Measurements from ENCODE around the gene CD96. TPM values are rescaled to one million over a fixed set of nuclear protein-coding genes. Genes with fewer than 3 reads are reported as not detected.
A peak's percentile ranks its signal among the peaks of the same experiment; 100 is the strongest.
"Not testable (repeated sequence)": the region's sequence is repeated elsewhere in the genome, so short reads cannot be mapped to it uniquely, and the experiment has no call there.

Gene CD96
- total RNA-seq, 1 experiment from 2014 or later, result not detected

DNA sequence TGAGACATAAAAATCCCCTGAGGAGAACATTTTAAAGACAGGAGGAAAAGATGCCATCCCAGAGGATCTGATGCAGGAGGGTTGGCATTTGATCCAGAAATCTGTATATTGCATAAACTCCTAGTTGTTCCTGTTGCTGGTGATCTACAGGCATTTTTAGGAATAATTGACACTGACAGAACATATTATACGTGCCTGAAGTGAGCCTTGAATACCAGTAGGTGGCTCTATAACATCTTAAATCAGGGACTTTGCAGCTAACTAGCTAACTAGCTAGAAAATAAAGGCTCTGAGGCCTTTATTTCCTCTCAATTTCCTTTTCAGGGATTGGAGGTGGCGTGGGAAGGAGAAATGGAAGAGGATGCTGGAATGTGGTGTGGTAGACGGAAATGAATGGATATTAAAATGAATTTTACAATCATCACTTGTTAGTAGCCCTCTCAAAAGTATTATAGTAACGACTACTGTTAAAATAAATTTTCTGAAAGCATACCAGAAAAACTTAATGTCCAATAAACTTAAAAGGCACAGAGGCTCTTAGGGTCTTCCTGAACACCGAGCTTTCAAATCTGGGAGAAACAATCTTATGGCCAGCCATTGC is 127.0 kb downstream of the CD96 start:
- no peak for DNase-seq (ENCODE audit: extremely low read depth, low read depth)

GRCh38 chr3:111669926-111670630 is 128.1 kb downstream of the CD96 start:
- no peak for DNase-seq (ENCODE audit: extremely low read depth, low read depth)

- DNase-seq (ENCODE audit: extremely low read depth, low read depth), result not testable (repeated sequence)
These were observed 130.5 kb downstream of the CD96 start for GRCh38 chr3:111672461-111672860.

GRCh38 chr3:111675846-111676210 is 133.8 kb downstream of the CD96 start:
- no peak for DNase-seq (ENCODE audit: extremely low read depth, low read depth)

DNA sequence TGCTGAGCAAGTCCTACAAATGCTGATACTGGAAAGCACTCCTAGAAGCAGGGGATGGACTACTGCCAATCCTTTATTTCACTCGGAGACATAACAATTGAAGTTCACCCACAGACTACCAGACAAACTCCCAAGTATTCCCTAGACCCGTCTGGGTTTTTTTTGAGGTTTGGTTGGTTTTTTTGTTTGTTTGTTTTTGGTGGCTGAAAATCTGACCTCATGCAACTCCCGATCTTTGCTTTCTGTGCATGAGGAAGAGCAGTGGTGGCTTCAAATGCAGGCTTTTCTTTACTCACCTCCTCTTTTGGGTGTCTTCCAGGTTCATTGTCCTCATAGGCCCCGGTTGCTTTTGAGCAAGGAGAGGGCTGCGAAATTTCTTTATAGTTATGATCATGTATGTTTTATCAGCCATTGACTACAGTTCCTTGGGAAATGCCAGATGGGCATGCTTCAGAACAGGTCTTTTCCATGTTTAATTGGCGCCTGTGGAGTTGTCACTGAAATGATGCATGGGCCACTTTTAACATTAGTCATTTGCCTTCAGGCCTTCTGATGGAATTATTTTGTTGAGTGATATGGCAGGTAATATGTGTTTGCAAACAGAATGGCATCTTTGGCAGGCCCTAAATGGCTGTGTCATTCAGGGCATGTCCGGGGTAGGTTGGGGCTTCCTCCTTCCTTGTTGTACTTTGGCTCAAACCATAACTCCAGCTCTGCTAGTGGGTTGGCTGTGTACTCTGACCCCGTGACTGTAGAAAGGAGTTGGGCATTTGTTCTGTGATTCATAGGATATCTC is 134.4 kb downstream of the CD96 start:
- peak; percentile 72 for DNase-seq (ENCODE audit: extremely low read depth, low read depth)

DNA sequence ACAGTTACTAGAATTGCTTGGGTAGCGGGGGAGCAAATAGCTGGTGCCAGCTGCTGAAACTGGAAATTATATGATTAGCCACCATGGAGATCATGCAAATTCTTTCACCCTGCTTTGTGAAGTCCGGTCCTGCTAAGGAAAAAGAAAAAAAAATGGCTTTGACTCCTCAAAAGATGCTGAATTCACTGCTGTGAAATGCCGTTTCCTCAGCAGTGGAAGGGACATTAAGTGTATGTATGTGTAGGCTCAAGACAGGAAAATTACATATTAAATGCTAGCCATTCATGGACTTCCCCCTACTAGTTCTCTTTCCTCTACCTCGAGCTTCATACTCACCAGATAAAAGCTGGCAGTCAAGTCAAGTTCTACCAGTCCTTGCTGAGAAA is 135.0 kb downstream of the CD96 start:
- DNase-seq (ENCODE audit: extremely low read depth, low read depth), result no peak

GRCh38 chr3:111681661-111682426 is 139.8 kb downstream of the CD96 start:
- no peak for DNase-seq (ENCODE audit: extremely low read depth, low read depth)

DNA sequence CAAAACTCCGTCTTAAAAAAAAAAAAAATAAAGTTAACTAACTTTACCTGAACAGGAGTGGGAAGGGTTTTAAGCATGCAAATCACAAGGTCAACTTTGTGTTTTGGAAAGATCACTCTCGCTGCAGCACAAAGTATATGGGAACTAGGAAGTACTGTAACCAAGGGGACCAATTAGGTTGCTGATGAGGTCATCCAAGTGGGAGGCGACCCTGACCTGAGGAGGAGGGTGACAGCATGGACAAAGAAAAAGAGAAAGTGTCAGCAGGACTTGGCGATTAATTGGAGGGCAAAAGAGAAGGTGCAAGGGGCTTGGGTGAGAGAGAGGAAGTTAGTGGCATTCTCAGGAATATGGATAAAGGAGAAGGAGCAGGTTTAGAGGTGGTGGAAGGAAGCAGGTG is 142.6 kb downstream of the CD96 start:
- DNase-seq (ENCODE audit: extremely low read depth, low read depth), result no peak

DNA sequence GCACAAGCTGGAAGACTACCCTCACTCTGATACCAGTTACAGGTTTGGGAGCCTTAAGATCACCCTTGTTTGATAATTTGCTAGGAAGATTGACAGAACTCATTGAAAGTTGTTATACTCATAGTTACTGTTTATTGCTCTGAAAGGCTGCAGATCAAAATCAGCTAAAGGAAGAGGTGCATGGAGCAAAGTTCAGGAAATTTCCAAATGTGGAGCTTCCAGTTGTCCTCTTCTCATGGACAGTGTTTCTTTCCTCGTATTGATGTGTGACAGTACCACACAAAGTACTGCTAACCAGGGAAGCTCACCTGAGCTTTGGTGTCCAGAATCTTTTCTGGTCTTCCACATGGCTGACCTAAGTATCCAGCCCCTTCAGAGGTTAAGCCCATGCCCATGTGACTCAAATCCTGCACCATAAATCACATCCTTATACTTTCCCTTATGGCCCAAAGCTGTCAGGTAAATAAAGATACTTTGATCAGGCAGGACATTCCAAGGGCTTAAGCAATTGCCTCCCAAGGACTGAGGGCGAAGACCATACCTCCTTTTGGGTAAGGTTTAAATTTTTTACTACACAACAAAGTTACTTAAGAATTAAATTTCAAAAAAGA is 146.3 kb downstream of the CD96 start:
- no peak for DNase-seq (ENCODE audit: extremely low read depth, low read depth)

- DNase-seq (ENCODE audit: extremely low read depth, low read depth), result no peak
These were observed 148.2 kb downstream of the CD96 start for GRCh38 chr3:111690242-111690641.

GRCh38 chr3:111691293-111691909 is 149.4 kb downstream of the CD96 start:
- DNase-seq (ENCODE audit: extremely low read depth, low read depth), result peak; percentile 39

GRCh38 chr3:111692593-111693552 is 150.9 kb downstream of the CD96 start:
- DNase-seq (ENCODE audit: extremely low read depth, low read depth), result no peak

DNA sequence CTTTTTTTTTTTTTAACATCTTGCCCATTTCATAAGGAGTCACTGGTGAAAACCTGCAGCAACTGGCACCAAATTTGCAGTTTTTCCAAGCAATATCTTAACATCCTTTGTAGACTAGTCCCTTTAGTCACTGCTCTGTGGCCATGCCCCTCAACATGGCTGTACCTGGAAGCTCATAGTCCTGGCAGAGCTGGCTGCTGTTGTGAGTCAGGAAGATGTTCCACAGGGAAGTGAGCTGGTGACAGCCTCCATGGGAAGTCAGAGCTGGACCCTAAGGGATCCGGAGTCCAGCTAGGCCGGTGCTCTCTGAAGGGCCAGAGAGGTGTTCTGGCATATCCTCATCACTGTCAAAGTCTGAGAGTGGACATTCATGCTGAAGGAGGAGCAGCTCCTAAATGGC is 152.5 kb downstream of the CD96 start:
- no peak for DNase-seq (ENCODE audit: extremely low read depth, low read depth)

- DNase-seq (ENCODE audit: extremely low read depth, low read depth), result no peak
These were observed 153.7 kb downstream of the CD96 start for GRCh38 chr3:111695636-111696117.

- DNase-seq (ENCODE audit: extremely low read depth, low read depth), result no peak
These were observed 158.1 kb downstream of the CD96 start for GRCh38 chr3:111700054-111700453.

GRCh38 chr3:111701292-111701906 is 159.4 kb downstream of the CD96 start:
- DNase-seq (ENCODE audit: extremely low read depth, low read depth), result no peak

Measured in NCI-H460 (cell line).